Natural killer cell (primary cell): ENCODE measurements around the gene LGALSL. TPM values are rescaled to one million over a fixed set of nuclear protein-coding genes. Genes with fewer than 3 reads are reported as not detected.

Experiments
- ATAC-seq, 3 donors: fragments of 150-1000 bp in 2 of 3; fragments of 200-7000 bp in 1 of 3; cut with Tn5 transposase; 1 replicate in 1 of 3; 2 replicates in 2 of 3; pipeline ENCODE4 v1.10.0; 2021; ENCODE audit warnings: mild to moderate bottlenecking in 2 of 3, moderate library complexity in 2 of 3
- DNase-seq, 2 donors: peaks; one replicate each; pipeline versions ENCODE4 v3.0.0 to v3.0.0-alpha.2; 2013 to 2021; ENCODE audit warnings: mixed read lengths in 1 of 2
- H3K27ac ChIP-seq: one replicate; pipeline ENCODE4 v1.5.1; 2013; ENCODE audit warnings: mild to moderate bottlenecking, low read length
- H3K27me3 ChIP-seq: one replicate; pipeline ENCODE4 v1.6.1; 2013; ENCODE audit warnings: low read length; ENCODE audit not compliant: control insufficient read depth, insufficient read depth
- H3K36me3 ChIP-seq: one replicate; pipeline ENCODE4 v1.6.1; 2013; ENCODE audit warnings: low read length; ENCODE audit not compliant: control insufficient read depth, insufficient read depth
- H3K4me1 ChIP-seq: one replicate; pipeline ENCODE4 v1.6.1; 2013; ENCODE audit warnings: low read length; ENCODE audit not compliant: control insufficient read depth, insufficient read depth
- H3K4me3 ChIP-seq: one replicate; pipeline ENCODE4 v1.5.1; 2013; ENCODE audit warnings: low read length
- H3K9me3 ChIP-seq: one replicate; pipeline ENCODE4 v1.6.1; 2013; ENCODE audit warnings: low read length; ENCODE audit not compliant: control insufficient read depth, insufficient read depth
- H3K27ac Mint-ChIP-seq, 2 donors: one replicate each; pipeline ENCODE4 v1.8.0; 2022; ENCODE audit warnings: mild to moderate bottlenecking in 2 of 2, mixed read lengths in 2 of 2, moderate library complexity in 1 of 2
- H3K27me3 Mint-ChIP-seq, 2 donors: one replicate each; pipeline ENCODE4 v1.8.0; 2022; ENCODE audit warnings: low read depth in 2 of 2, mixed read lengths in 2 of 2
- H3K36me3 Mint-ChIP-seq: one replicate; pipeline ENCODE4 v1.8.0; 2022; ENCODE audit warnings: mixed read lengths
- H3K4me1 Mint-ChIP-seq, 2 donors: one replicate each; pipeline ENCODE4 v1.8.0; 2022; ENCODE audit warnings: mixed read lengths in 2 of 2
- H3K4me3 Mint-ChIP-seq: one replicate; pipeline ENCODE4 v1.8.0; 2022; ENCODE audit warnings: mild to moderate bottlenecking, moderate library complexity, mixed read lengths
- H3K9me3 Mint-ChIP-seq, 2 donors: one replicate each; pipeline ENCODE4 v1.8.0; 2022; ENCODE audit warnings: mixed read lengths in 2 of 2
- WGBS: methylation state at CpG from one replicate; pipeline ENCODE4 v1.1.7; 2013; ENCODE audit warnings: missing lambda C conversion rate; ENCODE audit not compliant: insufficient coverage; 5-methylcytosine and 5-hydroxymethylcytosine counted together
- intact Hi-C: fragments of 100-400 bp; cut with micrococcal nuclease; formaldehyde crosslinking; loops from one replicate; pipeline ENCODE4 v1.14.2; 2022
- total RNA-seq, 4 donors: library from RNA; stranded (reverse); fragments of 120-200 nt in 1 of 4; gene quantifications; one replicate each; pipeline versions ENCODE4 v1.2.3 to v1.2.4, GENCODE V29; 2013 to 2022
- TF ChIP-seq, protein P1 (sequence below): fragments of 200-600 bp; IDR thresholded peaks from one replicate; pipeline ENCODE4 v1.8.0; 2022; ENCODE audit warnings: antibody characterized with exemption

The LGALSL gene
- total RNA-seq, 3 donors from 2014 or later (not counting 1 experiment from before 2014, with no cell fraction given): 1.3 to 8.6 (median 2.0) TPM

DNA sequence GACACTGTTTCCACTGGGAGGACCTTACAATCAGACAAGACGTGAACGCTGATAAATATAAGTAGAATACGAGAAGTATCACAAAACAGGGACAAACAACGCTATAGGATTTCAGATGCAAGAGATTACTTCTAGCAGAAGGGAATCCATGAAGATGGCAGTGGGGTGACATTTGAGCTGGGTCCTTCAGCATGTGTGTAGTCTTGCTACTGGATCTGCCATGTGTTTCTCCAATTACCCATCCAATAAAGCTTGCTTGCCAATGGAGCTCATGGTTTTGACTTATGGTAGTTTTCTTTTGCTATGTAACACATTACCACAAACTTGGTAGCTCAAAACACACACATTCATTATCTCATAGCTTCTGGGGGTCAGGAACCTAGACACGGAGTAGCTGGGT, 32.8 kb upstream of the LGALSL start:
- TF ChIP-seq, protein P1, sequence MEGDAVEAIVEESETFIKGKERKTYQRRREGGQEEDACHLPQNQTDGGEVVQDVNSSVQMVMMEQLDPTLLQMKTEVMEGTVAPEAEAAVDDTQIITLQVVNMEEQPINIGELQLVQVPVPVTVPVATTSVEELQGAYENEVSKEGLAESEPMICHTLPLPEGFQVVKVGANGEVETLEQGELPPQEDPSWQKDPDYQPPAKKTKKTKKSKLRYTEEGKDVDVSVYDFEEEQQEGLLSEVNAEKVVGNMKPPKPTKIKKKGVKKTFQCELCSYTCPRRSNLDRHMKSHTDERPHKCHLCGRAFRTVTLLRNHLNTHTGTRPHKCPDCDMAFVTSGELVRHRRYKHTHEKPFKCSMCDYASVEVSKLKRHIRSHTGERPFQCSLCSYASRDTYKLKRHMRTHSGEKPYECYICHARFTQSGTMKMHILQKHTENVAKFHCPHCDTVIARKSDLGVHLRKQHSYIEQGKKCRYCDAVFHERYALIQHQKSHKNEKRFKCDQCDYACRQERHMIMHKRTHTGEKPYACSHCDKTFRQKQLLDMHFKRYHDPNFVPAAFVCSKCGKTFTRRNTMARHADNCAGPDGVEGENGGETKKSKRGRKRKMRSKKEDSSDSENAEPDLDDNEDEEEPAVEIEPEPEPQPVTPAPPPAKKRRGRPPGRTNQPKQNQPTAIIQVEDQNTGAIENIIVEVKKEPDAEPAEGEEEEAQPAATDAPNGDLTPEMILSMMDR: no peak
- Histone ChIP-seq H3K36me3 (no peaks in the 10 kb centered on the region), H3K27ac (no peak overlapping the region), H3K4me3 (no peak overlapping the region), H3K4me1 (no peaks in the 10 kb centered on the region), H3K9me3 (no peaks in the 10 kb centered on the region), H3K27me3 (no peaks in the 10 kb centered on the region)
- no peaks in the 10 kb centered on the region for H3K36me3 Mint-ChIP-seq
- no peak overlapping the region for H3K4me3 Mint-ChIP-seq
- H3K27ac Mint-ChIP-seq: no peak overlapping the region
- intact Hi-C loops: no loop called here
- H3K9me3 Mint-ChIP-seq: no peaks in the 10 kb centered on the region
- DNase-seq (no peak), ATAC-seq (no peak)
- 97% methylated on average over 5 of the region's 5 CpGs for WGBS
- H3K4me1 Mint-ChIP-seq: no peaks in the 10 kb centered on the region
- peaks cover 5 to 8% of the 10 kb centered on the region in 2 donors for H3K27me3 Mint-ChIP-seq

GRCh38 chr2:64422466-64422865, 31.5 kb upstream of the LGALSL start:
- no peak overlapping the region for H3K27ac ChIP-seq
- H3K9me3 Mint-ChIP-seq: no peaks in the 10 kb centered on the region
- no peaks in the 10 kb centered on the region for H3K4me1 ChIP-seq
- peaks cover 5 to 8% of the 10 kb centered on the region in 2 donors for H3K27me3 Mint-ChIP-seq
- 86% methylated on average over 1 of the region's 1 CpG for WGBS
- H3K4me3 ChIP-seq: no peak overlapping the region
- ATAC-seq (no peak), DNase-seq (no peak)
- no peaks in the 10 kb centered on the region for H3K4me1 Mint-ChIP-seq
- no peak overlapping the region for H3K4me3 Mint-ChIP-seq
- intact Hi-C loops: no loop called here
- TF ChIP-seq, protein P1: no peak
- no peaks in the 10 kb centered on the region for H3K36me3 ChIP-seq
- no peaks in the 10 kb centered on the region for H3K36me3 Mint-ChIP-seq
- no peaks in the 10 kb centered on the region for H3K9me3 ChIP-seq
- no peak overlapping the region for H3K27ac Mint-ChIP-seq
- no peaks in the 10 kb centered on the region for H3K27me3 ChIP-seq

GRCh38 chr2:64423303-64423702, 30.7 kb upstream of the LGALSL start:
- Mint-ChIP-seq H3K36me3 (no peaks in the 10 kb centered on the region), H3K27ac (no peak overlapping the region), H3K4me1 (no peaks in the 10 kb centered on the region), H3K4me3 (no peak overlapping the region), H3K9me3 (no peaks in the 10 kb centered on the region), H3K27me3 (peaks cover 5% of the 10 kb centered on the region in 2 donors)
- H3K27me3 ChIP-seq: no peaks in the 10 kb centered on the region
- no peak overlapping the region for H3K4me3 ChIP-seq
- no peak for ATAC-seq
- intact Hi-C loops: no loop called here
- no peaks in the 10 kb centered on the region for H3K9me3 ChIP-seq
- no peaks in the 10 kb centered on the region for H3K4me1 ChIP-seq
- H3K36me3 ChIP-seq: no peaks in the 10 kb centered on the region
- TF ChIP-seq, protein P1: no peak
- DNase-seq: no peak
- H3K27ac ChIP-seq: no peak overlapping the region

DNA sequence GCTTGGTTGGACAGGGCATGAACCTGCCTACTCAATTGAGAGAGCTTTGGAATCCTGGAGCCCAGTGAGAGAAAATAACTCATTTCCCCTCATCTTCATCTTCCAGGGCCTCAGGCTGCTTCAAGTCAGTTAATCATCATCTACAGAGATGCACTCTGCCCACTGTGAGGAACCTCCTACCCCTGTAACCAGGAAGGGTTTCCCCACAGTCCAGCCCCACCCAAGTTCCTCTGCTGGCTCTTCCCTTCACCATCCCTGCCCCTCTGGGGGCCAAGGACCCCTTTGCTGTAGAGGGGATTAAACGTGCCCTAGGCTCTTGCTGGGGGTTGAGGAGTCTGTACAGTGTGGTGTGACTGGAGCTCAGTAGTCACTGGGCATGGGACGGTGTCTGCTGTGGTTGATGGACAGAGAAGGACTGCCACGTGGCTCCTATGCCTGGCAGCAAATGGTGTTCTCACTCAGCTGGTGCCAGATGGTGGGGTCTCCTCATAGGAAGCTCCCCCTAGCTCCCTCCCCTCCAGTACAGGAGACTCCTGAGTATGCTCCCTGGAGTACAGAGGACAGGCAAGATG, 29.5 kb upstream of the LGALSL start:
- H3K36me3 ChIP-seq: no peaks in the 10 kb centered on the region
- H3K27me3 ChIP-seq: no peaks in the 10 kb centered on the region
- DNase-seq (no peak), ATAC-seq (peak in 1 of 3 donors; percentile 39)
- Mint-ChIP-seq H3K27ac (no peak overlapping the region), H3K36me3 (no peaks in the 10 kb centered on the region), H3K4me3 (no peak overlapping the region), H3K27me3 (peaks cover 5 to 6% of the 10 kb centered on the region in 2 donors), H3K9me3 (no peaks in the 10 kb centered on the region), H3K4me1 (no peaks in the 10 kb centered on the region)
- 69% methylated on average over 3 of the region's 3 CpGs for WGBS
- intact Hi-C loops: no loop called here
- H3K27ac ChIP-seq: no peak overlapping the region
- TF ChIP-seq, protein P1: no peak
- H3K9me3 ChIP-seq: no peaks in the 10 kb centered on the region
- no peaks in the 10 kb centered on the region for H3K4me1 ChIP-seq
- H3K4me3 ChIP-seq: no peak overlapping the region
